Measurements from ENCODE around the gene ZNF286A.

- TF ChIP-seq CTCF (IDR thresholded peaks at IDR 0.05; ENCODE audit: poor library complexity) (no peak), EZH2phosphoT487 (IDR thresholded peaks at IDR 0.05; ENCODE audit: low read depth, severe bottlenecking, unreplicated experiment) (no peak), EZH2 (IDR thresholded peaks at IDR 0.05; ENCODE audit: borderline replicate concordance) (no peak)
Observed at GRCh38 chr17:15663691-15664090, 35.9 kb upstream of the ZNF286A start.

Measured in hepatocyte (in vitro differentiated cells).